Measurements from ENCODE around the gene POR. TPM values are rescaled to one million over a fixed set of nuclear protein-coding genes. Genes with fewer than 3 reads are reported as not detected.
A peak's percentile ranks its signal among the peaks of the same experiment; 100 is the strongest.

The POR gene
- total and polyA plus RNA-seq, 4 donors = 116 to 973 (median 474) TPM

DNA sequence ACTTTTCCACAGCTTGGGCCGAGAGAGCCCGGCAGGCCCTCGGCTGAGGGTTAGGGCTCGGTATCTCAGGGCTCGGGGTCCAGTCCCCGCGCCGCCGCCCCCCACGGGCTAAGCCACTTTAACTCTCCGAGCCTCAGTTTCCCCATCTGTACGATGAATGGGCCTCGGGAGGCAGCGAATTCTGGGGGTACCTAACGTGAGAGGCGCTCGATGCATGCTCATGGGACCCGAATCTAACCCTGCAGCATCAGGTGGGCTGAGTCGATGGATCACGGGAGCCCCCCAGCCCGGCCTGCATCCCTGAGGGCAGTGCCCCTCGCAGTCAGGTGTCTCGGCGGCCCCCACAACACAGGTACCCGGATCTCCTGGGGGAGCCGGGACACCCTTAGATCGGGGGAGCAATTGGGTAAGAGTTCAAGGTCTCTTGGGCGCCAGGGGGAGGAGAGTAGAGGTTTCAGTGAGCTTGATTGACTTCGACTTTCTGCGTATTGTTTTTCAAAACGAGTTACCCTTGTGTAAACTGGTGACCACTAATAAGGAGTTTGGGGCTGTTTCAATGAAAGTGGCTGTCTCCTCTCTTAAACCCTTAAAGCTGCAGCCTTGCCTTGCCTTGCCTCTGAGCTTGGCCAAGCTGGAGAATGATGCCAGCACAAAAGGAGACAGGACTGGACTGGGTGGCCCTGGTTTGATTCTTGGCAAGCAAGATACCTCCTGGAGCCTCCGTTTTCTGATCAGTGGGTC lies 631 bp downstream of the POR start (continued):
- TF ChIP-seq GABPA (IDR thresholded peaks at IDR 0.05 in 1 of 2, conservative IDR thresholded peaks at IDR 0.05 in 1 of 2) (no peak), EGR1 (IDR thresholded peaks at IDR 0.05; ENCODE audit: low read depth in 2 of 2) (no peak), TAF1 (conservative IDR thresholded peaks at IDR 0.05) (no peak), YY1 (IDR thresholded peaks at IDR 0.05) (no peak), CTCF (IDR thresholded peaks at IDR 0.05; ENCODE audit: low read depth, low read length, missing input control) (no peak)

DNA sequence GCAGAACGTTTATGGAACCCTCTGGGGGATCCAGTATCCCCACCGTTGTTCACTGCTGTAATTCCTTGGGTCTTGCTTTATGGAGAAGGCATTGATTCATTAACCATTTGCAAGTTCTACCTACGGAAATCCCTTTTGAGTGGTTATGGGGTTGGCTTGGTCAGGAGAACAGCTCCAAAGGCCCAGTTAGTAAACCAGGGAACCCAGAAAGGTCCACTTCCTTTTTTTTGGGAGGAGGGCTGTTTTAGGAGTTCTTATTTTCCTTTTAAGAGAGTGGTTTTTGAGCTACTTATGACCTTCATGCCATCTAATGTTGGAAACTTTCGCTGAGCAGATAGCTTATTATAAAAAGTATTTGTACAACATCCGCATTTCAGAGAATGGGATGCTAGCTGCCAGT lies 1.3 kb downstream of the POR start:
- Histone ChIP-seq H3K4me3 (ENCODE audit: low read depth in 1 of 3, low read length in 3 of 3) (peak overlapping the region; percentile 74 to 98 (median 77)), H3K9ac (ENCODE audit: low read depth in 1 of 2, low read length in 2 of 2) (peak overlapping the region; percentile 99 to 100), H3K27ac (ENCODE audit: low read depth in 1 of 2, low read length in 2 of 2) (peak overlapping the region; percentile 99 to 100), H3K36me3 (ENCODE audit: control insufficient read depth in 4 of 4, insufficient read depth in 3 of 4, low read depth in 1 of 4, low read length in 3 of 4) (no peaks in the 10 kb centered on the region), H3K27me3 (ENCODE audit: control insufficient read depth in 4 of 4, insufficient read depth in 4 of 4, low read length in 3 of 4) (no peaks in the 10 kb centered on the region), H3K9me3 (ENCODE audit: control insufficient read depth in 4 of 4, low read length in 3 of 4) (no peaks in the 10 kb centered on the region), H3K4me1 (ENCODE audit: control insufficient read depth in 4 of 4, insufficient read depth in 4 of 4, low read length in 3 of 4) (peaks cover 0 to 43% (median 7%) of the 10 kb centered on the region in 4 donors)
- no peak for TF ChIP-seq REST (IDR thresholded peaks at IDR 0.05)
- WGBS = 25% methylated on average over 5 of the region's 5 CpGs
- no peak for DNase-seq (ENCODE audit: low spot score)

- peaks cover 0 to 50% (median 13%) of the 10 kb centered on the region in 4 donors for H3K4me1 ChIP-seq (ENCODE audit: control insufficient read depth in 4 of 4, insufficient read depth in 4 of 4, low read length in 3 of 4)
- no peaks in the 10 kb centered on the region for H3K27me3 ChIP-seq (ENCODE audit: control insufficient read depth in 4 of 4, insufficient read depth in 4 of 4, low read length in 3 of 4)
- H3K9ac ChIP-seq (ENCODE audit: low read depth in 1 of 2, low read length in 2 of 2) = peak overlapping the region; percentile 99 to 100
- 46% methylated on average over 11 of the region's 11 CpGs for WGBS
- H3K9me3 ChIP-seq (ENCODE audit: control insufficient read depth in 4 of 4, low read length in 3 of 4) = no peaks in the 10 kb centered on the region
- H3K27ac ChIP-seq (ENCODE audit: low read depth in 1 of 2, low read length in 2 of 2) = peak overlapping the region; percentile 99 to 100
- no peaks in the 10 kb centered on the region for H3K36me3 ChIP-seq (ENCODE audit: control insufficient read depth in 4 of 4, insufficient read depth in 3 of 4, low read depth in 1 of 4, low read length in 3 of 4)
- H3K4me3 ChIP-seq (ENCODE audit: low read depth in 1 of 3, low read length in 3 of 3) = peak overlapping the region; percentile 74 to 98 (median 77)
- no peak for DNase-seq (ENCODE audit: low spot score)
- TF ChIP-seq TAF1 (conservative IDR thresholded peaks at IDR 0.05) (peak; percentile 95), NR2F2 (IDR thresholded peaks at IDR 0.05) (no peak), RXRA (IDR thresholded peaks at IDR 0.05) (peak; percentile 82 to 88), CTCF (IDR thresholded peaks at IDR 0.05; ENCODE audit: low read depth, low read length, missing input control) (no peak), FOXA2 (IDR thresholded peaks at IDR 0.05) (peak; percentile 10), FOXA1 (IDR thresholded peaks at IDR 0.05) (no peak), ZBTB33 (IDR thresholded peaks at IDR 0.05) (no peak), HNF4A (conservative IDR thresholded peaks at IDR 0.05) (peak; percentile 51 to 56), ATF3 (IDR thresholded peaks at IDR 0.05) (no peak), GABPA (IDR thresholded peaks at IDR 0.05 in 1 of 2, conservative IDR thresholded peaks at IDR 0.05 in 1 of 2) (no peak), RAD21 (IDR thresholded peaks at IDR 0.05) (peak in 1 of 2 donors; percentile 27), JUND (IDR thresholded peaks at IDR 0.05) (peak in 1 of 2 donors; percentile 14), HNF4G (IDR thresholded peaks at IDR 0.05) (no peak), SP1 (IDR thresholded peaks at IDR 0.05) (peak; percentile 76)
- TF ChIP-seq, protein P1, sequence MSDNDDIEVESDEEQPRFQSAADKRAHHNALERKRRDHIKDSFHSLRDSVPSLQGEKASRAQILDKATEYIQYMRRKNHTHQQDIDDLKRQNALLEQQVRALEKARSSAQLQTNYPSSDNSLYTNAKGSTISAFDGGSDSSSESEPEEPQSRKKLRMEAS (IDR thresholded peaks at IDR 0.05) = no peak
Observed at GRCh38 chr7:75916685-75917634, 2.0 kb downstream of the POR start.

All from liver (tissue), 9 donors.